GM18507 (cell line): Measurements from ENCODE around the gene TLR2.
"Not testable (repeated sequence)": the region's sequence is repeated elsewhere in the genome, so short reads cannot be mapped to it uniquely, and the experiment has no call there.

Experiments used
- DNase-seq: peaks from one replicate; pipeline ENCODE4 v3.0.0; 2011; ENCODE audit warnings: low read depth; ENCODE audit not compliant: insufficient read length; ENCODE audit errors: extremely low spot score
- FAIRE-seq: peaks from 2 replicates; lab custom pipeline; 2011; peaks lifted over from hg19 to GRCh38; lab: Jason Lieb, UNC

Gene TLR2

DNA sequence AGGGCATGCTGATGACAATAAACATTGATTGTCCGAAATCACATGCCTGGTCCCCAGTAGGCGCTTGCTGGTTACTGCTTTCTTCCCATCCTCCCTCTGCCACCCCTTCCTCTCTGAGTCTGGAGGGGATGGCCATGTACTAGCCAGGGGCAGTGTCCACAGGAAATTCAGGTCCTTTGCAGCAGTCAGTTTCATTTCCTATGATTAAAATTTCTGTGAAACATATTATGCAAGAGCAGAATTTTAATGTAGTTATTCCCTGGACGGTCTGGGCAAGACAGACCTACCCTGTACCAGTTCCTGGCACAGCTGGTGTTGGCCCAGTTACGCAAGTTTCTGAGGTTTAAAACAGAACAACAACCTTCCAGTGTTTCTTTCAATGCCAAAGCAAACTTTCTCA lies 28.2 kb upstream of the TLR2 start:
- no peak for DNase-seq
- FAIRE-seq = no peak

DNA sequence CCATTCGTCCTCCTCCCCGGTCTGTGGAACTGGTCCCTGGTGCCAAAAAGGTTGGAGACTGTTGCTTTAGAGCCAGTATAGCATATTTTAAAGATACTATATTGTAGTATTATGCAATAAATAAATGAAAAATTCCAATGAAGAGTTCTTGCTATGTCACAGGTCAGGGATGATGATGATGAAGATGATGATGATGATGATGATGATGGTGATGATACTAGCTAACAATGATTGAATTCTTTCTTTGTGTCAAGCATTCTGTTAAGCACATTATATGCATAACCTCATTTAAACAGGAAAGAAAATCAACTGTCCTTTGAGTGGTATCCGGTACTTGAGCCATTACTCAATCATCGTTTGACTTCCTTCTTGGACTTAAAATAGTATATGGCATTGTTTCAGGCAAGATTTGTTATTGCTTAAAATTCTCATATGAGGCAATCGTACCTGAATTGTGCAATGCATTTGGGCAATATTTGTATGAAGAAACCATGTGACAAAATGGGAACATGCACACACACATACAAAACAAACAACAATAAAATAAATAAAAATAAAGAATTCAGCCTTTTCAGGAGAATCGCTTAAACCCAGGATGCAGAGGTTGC lies 22.8 kb upstream of the TLR2 start:
- FAIRE-seq = no peak
- DNase-seq = no peak

DNA sequence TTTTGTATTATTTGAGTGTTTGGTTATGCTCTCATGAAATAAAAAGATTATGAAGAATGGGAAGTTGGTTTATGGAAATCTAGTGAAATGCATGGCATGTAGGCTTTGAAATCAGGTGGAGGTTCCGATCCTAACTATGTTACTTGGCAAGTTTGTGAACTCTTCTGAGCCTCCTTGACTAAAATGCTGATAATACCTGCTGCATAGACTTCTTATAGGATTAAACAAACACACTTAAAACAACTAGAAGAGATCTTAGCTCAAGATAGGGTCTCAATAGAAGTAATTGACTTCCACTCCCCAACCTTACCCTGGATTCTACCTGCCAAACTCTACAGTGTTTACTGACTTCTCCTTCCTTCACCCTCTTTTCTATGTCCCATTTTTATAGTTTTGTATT lies 22.2 kb upstream of the TLR2 start:
- FAIRE-seq (no peak), DNase-seq (no peak)

DNA sequence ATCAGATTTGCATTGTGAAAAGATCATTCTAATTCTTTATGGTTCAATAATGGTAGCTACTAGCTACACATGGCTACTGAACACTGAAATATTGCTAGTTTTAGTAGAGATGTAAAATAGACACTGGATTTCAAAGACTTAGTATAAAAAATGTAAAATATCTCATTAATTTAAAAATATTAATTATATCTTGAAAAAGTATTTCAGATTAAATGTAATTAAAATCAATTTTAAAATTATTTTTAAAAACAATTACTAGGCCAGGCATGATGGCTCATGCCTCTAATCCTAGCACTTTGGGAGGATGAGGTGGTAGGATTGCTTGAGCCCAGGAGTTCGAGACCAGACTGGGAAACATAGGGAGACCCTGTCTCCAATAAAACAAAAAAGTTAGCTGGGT lies 20.4 kb upstream of the TLR2 start:
- DNase-seq = no peak
- no peak for FAIRE-seq

DNA sequence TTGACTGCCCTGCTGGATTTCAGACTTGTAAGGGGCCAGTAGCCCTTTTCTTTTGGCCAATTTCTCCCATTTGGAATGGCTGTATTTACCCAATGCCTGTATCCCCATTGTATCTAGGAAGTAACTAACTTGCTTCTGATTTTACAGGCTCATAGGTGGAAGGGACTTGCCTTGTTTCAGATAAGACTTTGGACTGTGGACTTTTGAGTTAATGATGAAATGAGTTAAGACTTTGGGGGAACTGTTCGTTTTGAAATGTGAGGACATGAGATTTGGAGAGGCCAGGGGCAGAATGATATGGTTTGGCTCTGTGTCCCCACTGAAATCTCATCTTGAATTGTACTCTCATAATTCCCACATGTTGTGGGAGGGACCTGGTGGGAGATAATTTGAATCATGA lies 17.6 kb upstream of the TLR2 start:
- not testable (repeated sequence) for FAIRE-seq, DNase-seq

DNA sequence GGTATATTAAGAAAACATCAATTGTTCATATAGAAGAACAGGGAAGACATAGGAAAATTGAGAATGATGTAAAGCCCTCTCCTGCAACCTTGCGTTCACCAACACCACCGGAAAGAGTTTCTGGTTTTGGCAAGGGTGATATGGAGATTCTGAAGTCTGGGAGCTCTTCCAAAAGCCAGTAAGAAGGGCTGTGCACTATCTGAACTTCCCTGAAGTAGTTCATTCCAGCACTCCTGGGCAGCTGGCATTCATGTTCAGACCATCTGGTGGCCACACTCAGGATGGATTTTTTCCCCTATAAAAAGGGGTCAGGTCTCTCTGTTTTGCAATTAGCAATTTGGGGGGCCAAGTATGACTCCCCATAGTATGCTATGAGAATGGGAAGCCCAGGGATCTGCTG lies 15.4 kb upstream of the TLR2 start:
- no peak for DNase-seq
- no peak for FAIRE-seq

DNA sequence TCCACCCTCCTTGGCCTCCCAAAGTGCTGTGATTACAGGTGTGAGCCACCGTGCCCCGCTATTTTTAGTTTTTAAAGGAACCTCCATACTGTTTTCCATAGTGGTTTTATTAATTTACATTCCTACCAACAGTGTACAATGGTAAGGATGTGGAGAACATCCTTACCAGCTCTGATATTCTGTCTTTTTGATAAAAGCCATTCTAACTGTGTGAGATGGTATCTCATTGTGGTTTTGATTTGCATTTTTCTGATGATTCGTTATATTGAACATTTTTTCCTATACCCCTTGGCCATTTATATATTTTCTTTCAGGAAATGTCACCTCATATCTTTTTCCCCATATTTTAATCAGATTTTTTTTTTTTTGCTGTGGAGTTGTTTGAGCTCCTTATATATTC lies 14.2 kb upstream of the TLR2 start:
- DNase-seq (no peak), FAIRE-seq (no peak)

DNA sequence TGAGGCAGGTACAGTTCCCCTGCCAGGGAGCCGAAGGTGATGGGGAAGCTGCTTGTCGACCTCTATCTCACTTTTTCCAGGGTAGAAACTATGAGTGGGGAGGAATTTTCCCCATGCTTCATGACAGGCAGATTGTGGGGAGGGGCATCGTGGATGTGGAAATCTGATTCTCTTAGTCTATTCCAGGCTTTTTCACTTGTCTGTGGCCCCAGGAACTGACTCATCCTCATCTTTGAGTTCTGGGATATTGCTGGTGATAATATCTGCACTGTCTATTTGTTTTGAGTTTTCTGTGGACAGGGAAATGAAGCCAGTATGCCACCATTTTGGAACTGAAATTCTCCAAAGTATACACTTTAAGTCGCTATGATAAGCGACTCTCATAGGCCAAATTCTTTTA lies 7.6 kb upstream of the TLR2 start:
- FAIRE-seq = no peak
- DNase-seq = no peak

DNA sequence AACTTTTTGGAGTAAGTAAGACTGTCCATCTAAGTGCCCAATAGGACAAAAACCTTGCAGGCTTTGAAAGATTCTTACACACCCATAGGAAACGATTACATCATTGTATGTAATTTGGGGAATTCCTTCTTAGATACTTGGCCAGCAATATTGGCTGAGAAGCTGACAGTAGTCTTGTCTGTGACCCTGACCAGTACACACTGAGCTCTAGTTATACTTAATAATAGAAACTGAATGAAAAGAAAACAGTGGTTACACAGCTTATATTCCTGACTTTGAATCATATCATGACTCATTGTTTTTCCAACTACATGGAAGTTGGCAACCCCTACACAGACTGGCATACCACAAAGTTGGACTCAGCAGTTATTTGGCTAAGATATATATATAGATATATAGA lies 7.1 kb upstream of the TLR2 start:
- FAIRE-seq (no peak), DNase-seq (no peak)

DNA sequence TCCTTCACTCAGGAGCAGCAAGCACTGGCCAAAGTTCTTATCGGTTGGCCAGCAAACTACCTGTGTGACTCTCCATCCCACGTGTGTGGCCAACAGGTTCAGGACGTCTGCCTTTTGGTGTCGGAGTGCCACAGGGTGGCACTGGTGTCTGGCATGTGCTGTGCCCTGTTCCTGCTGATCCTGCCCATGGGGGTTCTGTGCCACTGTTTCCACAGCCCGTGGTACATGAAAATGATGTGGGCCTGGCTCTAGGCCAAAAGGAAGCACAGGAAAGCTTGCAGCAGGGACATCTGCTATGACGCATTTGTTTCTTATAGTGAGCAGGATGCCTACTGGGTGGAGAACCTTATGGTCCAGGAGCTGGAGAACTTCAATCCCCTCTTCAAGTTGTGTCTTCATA lies 4.6 kb upstream of the TLR2 start:
- FAIRE-seq (no peak), DNase-seq (no peak)

DNA sequence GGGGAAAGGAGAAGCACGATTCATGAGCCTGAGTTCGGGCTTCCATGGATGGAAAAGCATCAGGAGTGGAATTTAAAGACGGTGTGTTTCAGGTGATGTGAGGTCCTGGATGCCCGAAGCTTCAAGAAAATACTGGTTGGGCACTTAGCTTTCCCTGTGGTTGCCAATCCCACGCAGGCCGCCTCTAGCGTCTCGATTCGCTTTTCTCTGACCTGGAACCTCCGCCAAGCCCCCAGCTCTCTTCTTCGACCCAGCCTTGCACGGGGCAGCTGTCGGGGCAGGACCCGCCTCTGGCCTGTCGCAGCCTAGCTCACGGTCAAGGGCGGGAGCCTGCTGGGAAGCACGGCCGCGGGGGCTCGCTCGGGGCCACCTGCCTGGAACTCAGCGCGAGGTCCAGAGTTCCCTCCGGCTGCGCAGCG lies 308 bp upstream of the TLR2 start:
- FAIRE-seq (no peak), DNase-seq (no peak)

DNA sequence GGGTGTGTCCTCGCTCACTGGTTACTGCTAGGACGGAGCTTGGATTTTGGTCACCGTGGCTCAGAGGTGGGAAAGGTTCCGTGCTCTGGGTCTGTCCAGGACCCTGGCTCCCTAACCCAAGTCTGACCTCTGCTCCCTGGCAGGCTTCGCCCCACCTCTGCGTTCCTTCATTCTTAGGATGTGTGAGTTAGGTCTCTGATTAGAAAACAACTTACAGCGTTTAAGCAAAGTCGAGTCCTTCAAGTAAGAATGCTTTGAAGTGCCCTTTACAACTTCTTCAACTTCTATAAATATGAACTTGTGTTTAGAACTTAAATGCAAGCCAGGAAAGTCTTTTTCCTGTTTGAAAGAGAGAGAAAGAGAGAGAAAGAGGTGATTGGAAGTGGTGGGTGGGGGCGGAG lies 891 bp downstream of the TLR2 start:
- DNase-seq (no peak), FAIRE-seq (no peak)

DNA sequence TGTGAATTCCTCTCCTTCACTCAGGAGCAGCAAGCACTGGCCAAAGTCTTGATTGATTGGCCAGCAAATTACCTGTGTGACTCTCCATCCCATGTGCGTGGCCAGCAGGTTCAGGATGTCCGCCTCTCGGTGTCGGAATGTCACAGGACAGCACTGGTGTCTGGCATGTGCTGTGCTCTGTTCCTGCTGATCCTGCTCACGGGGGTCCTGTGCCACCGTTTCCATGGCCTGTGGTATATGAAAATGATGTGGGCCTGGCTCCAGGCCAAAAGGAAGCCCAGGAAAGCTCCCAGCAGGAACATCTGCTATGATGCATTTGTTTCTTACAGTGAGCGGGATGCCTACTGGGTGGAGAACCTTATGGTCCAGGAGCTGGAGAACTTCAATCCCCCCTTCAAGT lies 20.4 kb downstream of the TLR2 start:
- DNase-seq (no peak), FAIRE-seq (no peak)

DNA sequence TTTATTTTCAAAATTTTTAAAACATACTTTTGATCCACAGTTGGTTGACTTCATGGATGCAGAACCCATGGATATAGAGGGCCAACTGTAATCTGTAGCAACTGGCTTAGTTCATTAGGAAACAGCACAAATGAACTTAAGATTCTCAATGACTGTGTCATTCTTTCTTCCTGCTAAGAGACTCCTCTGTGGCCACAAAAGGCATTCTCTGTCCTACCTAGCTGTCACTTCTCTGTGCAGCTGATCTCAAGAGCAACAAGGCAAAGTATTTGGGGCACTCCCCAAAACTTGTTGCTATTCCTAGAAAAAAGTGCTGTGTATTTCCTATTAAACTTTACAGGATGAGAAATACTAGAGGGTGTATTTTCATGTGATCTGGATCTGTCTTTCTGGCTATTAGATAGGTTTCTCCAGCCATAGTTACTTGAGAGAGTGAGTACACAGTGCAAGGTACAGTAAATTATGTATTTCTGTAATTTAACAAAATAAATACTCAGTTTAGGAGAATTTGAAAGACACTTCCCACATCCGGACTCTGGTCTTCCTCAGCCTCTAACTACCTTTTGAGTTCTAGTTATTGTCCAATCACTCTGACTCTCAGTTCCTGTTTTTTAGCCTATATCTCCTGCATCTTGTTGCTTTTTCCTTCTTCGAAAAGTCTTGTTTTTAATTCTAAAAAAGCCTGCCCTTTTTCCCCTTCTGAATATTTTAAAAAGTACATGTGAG lies 21.8 kb downstream of the TLR2 start:
- FAIRE-seq (peak; percentile 80), DNase-seq (no peak)

DNA sequence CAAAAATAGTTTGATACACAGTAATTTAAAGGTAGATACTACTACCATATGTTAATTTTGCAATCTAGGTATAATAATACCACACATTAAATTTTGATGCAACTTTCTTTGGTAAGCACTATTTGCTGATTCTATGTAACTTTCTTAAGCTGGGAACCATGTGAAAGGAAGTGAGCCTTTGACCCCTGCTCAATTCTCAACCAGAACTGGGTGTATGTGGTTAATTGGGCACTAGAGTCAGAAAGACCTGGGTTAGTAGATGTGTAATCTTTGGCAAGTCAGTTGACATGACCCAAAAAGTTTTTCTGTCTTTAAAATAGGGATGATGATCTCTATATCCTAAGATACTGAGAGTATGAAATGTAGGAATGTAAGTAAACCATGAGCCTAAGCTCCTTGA lies 22.4 kb downstream of the TLR2 start:
- FAIRE-seq (peak; percentile 56), DNase-seq (no peak)

DNA sequence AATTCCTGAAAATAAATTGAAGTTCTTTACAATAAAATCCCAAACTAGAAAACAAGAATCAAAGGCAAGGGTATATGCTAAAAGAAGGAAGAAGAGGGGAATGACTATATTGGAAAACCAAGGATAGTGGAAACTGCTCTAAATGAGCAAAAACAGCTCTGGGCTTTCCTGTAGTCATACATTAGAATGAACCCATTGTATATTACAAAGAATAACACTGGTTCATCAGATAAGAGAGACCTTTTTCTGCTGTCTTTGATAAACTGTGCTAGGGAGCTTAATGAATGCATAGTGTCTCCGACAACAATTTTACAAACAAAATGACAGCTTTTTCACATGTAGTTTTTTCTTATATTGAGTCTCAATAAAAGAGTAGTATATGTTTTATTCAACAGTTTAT lies 26.6 kb downstream of the TLR2 start:
- no peak for FAIRE-seq
- no peak for DNase-seq

DNA sequence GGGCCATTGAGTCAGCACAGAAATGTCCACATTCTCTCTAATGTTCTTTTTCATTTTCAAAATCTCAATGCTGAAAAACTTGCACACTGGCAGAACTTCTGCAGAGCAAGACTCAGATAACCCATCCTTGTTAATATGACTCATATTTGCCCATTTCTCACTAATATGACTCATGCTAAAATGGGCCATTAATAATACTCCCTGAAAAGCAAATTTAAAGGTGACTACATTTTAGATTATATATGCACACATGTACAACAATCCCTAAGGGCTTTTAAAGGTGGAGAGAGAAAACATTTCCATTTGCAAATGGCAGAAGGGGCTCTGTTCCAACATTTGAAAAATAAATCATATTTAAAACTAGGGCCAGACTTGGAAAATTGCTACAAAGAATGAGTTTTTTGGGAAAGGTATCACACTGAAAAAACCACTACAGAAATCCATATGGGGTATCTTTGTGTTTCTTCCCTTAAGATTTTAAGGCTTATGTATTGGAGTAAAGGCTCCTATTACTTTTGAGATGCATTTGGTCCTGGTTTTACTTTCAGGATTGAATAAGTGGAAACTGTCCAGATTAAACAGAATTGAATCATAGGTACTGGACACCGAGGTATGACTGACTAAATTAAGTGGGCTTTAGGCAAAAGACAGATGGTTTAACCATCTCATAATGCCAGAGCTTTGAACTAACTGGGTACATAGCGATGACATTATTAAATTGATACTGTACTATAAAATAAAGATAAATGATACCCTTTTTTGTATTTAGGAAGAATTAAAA lies 30.0 kb downstream of the TLR2 start:
- no peak for FAIRE-seq
- DNase-seq = no peak

DNA sequence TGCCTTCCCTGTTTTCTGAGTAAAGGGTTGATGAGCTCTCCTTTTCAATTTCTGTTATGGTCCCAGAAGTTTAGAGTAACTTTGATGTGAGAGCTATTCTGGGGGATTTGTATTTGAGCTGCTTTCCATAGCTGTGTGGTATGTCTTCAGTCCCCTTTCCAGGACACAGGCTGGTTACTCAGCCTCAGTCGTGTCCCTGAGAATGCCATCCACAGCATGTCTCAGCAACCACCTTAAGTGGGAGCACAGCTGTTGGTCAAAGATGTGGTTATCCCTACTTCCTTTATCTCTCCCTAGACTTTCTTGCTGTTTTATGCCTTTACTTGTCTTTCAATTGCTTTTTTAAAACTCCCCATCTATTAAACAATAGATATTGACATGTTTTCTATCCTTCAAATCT lies 38.0 kb downstream of the TLR2 start:
- FAIRE-seq (no peak), DNase-seq (no peak)

DNA sequence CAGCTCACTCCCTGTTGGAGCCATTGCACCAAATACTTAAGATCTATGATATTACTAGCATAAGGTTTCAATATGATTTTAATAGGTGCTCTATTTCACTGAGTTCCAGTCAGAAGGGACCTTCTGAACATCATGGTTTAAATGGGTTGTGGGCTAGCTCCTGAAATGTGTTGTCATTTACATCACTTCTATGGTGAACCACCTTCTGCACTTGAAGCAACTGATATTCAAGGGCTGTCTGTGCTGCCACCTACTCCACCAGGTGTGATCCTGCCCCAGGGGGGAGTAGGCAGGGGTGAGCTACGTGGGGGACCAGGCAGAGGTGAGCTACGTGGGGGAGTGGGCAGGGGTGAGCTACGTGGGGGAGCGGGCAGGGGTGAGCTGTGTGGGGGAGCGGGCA lies 40.5 kb downstream of the TLR2 start:
- no peak for FAIRE-seq
- DNase-seq = no peak

DNA sequence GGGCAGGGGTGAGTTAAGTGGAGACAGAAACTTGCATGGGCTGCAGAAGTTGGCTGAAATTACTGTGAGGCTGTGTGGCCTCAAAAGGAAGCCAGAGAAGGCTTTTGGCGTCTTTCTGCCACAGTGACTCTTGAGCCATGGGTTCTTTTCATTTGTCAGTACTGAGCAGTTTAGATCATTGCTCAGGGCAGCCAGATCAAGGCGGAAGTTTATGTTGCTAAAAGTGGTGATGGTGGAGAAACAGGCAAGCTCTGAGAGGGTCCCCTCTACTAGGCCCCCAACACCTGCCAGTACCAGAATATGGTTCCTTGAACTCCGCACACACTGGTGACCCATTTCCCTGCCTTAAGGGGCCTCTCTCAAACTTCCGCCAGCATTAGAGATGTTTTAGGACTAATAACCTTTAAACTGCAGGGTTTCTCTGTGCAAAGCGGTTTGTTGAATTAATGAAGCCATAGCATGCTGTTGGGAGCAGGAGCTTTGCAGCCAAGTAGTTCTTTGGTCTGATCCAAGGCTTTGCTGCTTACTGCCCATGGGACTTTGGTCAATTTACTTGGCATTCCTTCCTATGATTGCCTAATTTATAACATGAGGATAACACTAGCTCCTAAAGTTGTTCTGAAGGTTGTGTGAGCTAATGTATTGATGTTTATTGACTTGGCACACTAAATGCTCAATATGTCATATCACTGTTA lies 41.2 kb downstream of the TLR2 start:
- FAIRE-seq (no peak), DNase-seq (no peak)

DNA sequence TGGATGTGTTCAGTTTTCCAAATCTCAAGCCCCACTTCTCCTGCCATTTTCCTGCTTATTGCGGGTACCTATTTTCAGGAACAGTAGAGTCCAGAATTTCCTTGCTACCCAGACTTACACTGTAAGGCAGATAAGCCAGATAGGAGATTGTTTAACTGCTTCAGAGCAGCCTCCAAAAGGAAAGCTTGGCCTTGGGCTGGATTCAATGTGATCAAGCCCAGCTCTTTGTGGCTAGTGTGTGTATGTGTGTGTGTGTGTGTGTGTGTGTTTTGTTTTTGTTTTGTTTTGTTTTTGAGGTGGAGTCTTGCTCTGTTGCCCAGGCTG lies 41.7 kb downstream of the TLR2 start:
- DNase-seq = no peak
- no peak for FAIRE-seq
